Nephron progenitor cell (in vitro differentiated cells): ENCODE data around the gene RARA.

Source experiments
- DNase-seq: peaks from one replicate; pipeline ENCODE4 v3.0.0; 2021
- H3K27ac Mint-ChIP-seq: 2 replicates; pipeline ENCODE4 v1.8.0; 2021; ENCODE audit warnings: mild to moderate bottlenecking, moderate library complexity, mixed read lengths
- H3K27me3 Mint-ChIP-seq: 2 replicates; pipeline ENCODE4 v1.8.0; 2021; ENCODE audit warnings: mild to moderate bottlenecking, low read depth, mixed read lengths; ENCODE audit not compliant: poor library complexity
- H3K36me3 Mint-ChIP-seq: 2 replicates; pipeline ENCODE4 v1.8.0; 2021; ENCODE audit warnings: low read depth, mixed read lengths
- H3K4me1 Mint-ChIP-seq: 2 replicates; pipeline ENCODE4 v1.8.0; 2021; ENCODE audit warnings: mixed read lengths
- H3K4me3 Mint-ChIP-seq: 2 replicates; pipeline ENCODE4 v1.8.0; 2021; ENCODE audit warnings: mild to moderate bottlenecking, moderate library complexity, mixed read lengths
- H3K9me3 Mint-ChIP-seq: 2 replicates; pipeline ENCODE4 v1.8.0; 2021; ENCODE audit warnings: mild to moderate bottlenecking, moderate library complexity, mixed read lengths
- TF ChIP-seq, protein P1 (sequence below): fragments of 200-600 bp; sonication (generic); IDR thresholded peaks from 2 replicates; pipeline ENCODE4 v1.5.0; 2021; ENCODE audit warnings: antibody characterized with exemption

RARA gene

GRCh38 chr17:40333781-40334448 lies 24.9 kb downstream of the RARA start:
- H3K4me3 Mint-ChIP-seq: no peak overlapping the region
- DNase-seq: no peak
- H3K4me1 Mint-ChIP-seq: peaks cover 68% of the 10 kb centered on the region
- peak overlapping the region; percentile 97 for H3K27ac Mint-ChIP-seq
- no peaks in the 10 kb centered on the region for H3K9me3 Mint-ChIP-seq
- TF ChIP-seq, protein P1, sequence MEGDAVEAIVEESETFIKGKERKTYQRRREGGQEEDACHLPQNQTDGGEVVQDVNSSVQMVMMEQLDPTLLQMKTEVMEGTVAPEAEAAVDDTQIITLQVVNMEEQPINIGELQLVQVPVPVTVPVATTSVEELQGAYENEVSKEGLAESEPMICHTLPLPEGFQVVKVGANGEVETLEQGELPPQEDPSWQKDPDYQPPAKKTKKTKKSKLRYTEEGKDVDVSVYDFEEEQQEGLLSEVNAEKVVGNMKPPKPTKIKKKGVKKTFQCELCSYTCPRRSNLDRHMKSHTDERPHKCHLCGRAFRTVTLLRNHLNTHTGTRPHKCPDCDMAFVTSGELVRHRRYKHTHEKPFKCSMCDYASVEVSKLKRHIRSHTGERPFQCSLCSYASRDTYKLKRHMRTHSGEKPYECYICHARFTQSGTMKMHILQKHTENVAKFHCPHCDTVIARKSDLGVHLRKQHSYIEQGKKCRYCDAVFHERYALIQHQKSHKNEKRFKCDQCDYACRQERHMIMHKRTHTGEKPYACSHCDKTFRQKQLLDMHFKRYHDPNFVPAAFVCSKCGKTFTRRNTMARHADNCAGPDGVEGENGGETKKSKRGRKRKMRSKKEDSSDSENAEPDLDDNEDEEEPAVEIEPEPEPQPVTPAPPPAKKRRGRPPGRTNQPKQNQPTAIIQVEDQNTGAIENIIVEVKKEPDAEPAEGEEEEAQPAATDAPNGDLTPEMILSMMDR: no peak
- peaks cover 26% of the 10 kb centered on the region for H3K36me3 Mint-ChIP-seq
- H3K27me3 Mint-ChIP-seq: no peaks in the 10 kb centered on the region

DNA sequence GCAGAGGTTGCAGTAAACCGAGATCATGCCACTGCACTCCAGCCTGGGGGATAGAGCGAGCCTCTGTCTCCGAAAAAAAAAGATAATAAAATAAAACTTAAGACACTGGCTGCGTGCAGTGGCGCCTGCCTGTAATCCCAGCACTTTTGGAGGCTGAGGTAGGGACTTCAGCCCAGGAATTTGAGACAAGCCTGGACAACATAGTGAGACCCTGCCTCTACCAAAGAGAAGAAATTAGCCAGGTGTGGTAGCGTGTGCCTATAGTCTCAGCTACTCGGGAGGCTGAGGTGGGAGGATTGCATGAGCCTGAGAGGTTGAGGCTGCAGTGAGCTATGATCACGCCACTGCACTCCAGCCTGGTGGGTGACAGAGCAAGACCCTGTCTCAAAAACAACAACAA lies 26.6 kb downstream of the RARA start:
- TF ChIP-seq, protein P1: no peak
- Mint-ChIP-seq H3K4me3 (no peak overlapping the region), H3K9me3 (no peaks in the 10 kb centered on the region), H3K4me1 (peaks cover 74% of the 10 kb centered on the region), H3K27me3 (peaks cover 3% of the 10 kb centered on the region), H3K27ac (peak overlapping the region; percentile 97), H3K36me3 (peaks cover 20% of the 10 kb centered on the region)
- DNase-seq: no peak

DNA sequence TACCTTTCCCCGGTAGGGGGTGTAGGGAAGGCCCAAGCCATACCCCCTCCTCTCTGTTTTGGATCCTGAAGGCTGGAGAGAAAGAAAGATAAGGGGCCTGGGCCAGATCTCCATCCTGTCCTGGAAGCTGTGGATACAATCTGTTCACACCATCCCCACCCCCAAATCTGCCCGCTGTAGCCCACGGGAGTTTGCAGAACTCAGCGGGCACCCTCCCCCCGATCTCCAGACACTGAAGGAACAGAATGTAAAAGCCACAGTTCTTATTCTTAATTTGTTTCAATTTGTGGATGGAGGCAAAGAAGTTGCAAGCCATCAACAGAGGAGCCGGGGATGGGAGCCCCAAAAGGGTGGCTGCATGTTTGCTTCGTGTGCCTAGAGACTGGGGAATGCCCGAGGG lies 28.4 kb downstream of the RARA start:
- H3K27me3 Mint-ChIP-seq: peaks cover 3% of the 10 kb centered on the region
- peaks cover 71% of the 10 kb centered on the region for H3K4me1 Mint-ChIP-seq
- no peaks in the 10 kb centered on the region for H3K9me3 Mint-ChIP-seq
- H3K27ac Mint-ChIP-seq: no peak overlapping the region
- peaks cover 12% of the 10 kb centered on the region for H3K36me3 Mint-ChIP-seq
- TF ChIP-seq, protein P1: no peak
- H3K4me3 Mint-ChIP-seq: no peak overlapping the region
- no peak for DNase-seq

DNA sequence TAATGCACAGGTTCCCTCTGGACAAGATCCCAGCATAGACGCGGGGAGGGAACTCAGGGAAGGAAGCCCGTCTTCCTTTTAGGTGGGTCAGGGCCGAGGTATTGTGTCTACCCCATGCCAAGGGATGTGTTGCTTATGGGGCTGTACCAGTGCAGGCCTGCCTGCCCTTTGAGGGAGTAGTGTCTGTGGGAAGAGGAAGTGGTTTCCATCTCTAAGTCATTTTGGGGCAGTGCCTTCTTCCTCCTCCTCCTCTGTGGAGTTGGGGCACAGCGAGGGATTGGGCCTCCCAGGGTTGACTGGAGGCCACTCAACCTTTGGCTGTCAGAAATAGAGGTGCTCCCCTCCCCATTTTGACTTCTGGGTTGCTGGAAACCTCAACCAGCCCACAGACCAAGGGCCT lies 29.1 kb downstream of the RARA start:
- peaks cover 7% of the 10 kb centered on the region for H3K36me3 Mint-ChIP-seq
- H3K4me1 Mint-ChIP-seq: peaks cover 68% of the 10 kb centered on the region
- TF ChIP-seq, protein P1: no peak
- no peak overlapping the region for H3K4me3 Mint-ChIP-seq
- H3K9me3 Mint-ChIP-seq: no peaks in the 10 kb centered on the region
- H3K27me3 Mint-ChIP-seq: peaks cover 3% of the 10 kb centered on the region
- DNase-seq: no peak
- H3K27ac Mint-ChIP-seq: no peak overlapping the region

DNA sequence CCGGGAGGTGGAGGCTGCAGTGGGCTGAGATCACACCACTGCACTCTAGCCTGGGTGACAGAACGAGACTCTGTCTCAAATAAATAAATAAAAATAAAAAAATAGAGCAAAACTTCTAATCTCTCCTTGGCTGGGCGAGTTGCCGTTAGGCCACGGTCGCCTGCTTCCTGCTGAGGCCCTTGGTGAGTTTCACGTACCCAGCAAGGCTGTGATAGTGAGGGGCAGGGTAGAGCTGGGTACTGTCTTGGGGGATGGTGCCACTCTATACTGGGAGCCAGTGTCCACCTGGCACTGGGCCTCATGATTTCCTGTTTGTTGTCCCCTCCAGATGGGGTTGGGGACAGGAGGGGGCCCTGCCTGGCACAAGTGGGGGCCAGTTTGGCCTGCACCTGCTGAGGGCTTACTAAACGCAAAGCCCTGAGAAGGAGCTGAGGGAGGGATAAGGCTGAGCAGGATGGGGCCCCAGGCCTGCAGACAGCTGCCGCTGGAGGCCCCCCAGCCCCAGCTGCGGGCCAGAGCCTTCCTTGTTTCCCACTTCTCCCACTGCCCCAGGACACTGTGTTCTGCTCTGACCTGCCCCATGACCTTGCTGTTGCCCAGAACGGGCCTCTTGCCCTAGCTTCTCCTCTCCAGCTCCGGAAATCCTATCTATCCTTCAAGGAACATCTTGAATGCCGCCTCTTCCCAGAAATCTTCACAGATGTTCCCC lies 30.1 kb downstream of the RARA start:
- TF ChIP-seq, protein P1: no peak
- Mint-ChIP-seq H3K27ac (peak overlapping the region; percentile 84), H3K4me1 (peaks cover 77% of the 10 kb centered on the region), H3K36me3 (no peaks in the 10 kb centered on the region), H3K4me3 (peak overlapping the region; percentile 95), H3K9me3 (no peaks in the 10 kb centered on the region), H3K27me3 (peaks cover 3% of the 10 kb centered on the region)
- no peak for DNase-seq
